CD4-positive, CD25-positive, alpha-beta regulatory T cell (primary cell): Measurements from ENCODE around the gene RHEX. TPM values are rescaled to one million over a fixed set of nuclear protein-coding genes. Genes with fewer than 3 reads are reported as not detected.

Experiments
- ATAC-seq, 2 donors: fragments of 150-1000 bp; cut with Tn5 transposase; one replicate each; pipeline ENCODE4 v1.10.0; 2021; ENCODE audit warnings: low read depth in 2 of 2, moderate number of reproducible peaks in 2 of 2, moderate library complexity in 1 of 2
- DNase-seq, 3 donors: peaks; one replicate each; pipeline versions ENCODE4 v3.0.0 to v3.0.0-alpha.2; 2012 to 2022; ENCODE audit warnings: mixed read lengths in 1 of 3
- H3K27ac ChIP-seq: one replicate; pipeline ENCODE4 v1.7.0; 2013; ENCODE audit warnings: mild to moderate bottlenecking, low read length; ENCODE audit not compliant: insufficient read depth, poor library complexity, severe bottlenecking
- H3K27me3 ChIP-seq: one replicate; pipeline ENCODE4 v1.7.0; 2013; ENCODE audit warnings: low read length; ENCODE audit not compliant: control insufficient read depth, insufficient read depth
- H3K36me3 ChIP-seq: one replicate; pipeline ENCODE4 v1.7.0; 2013; ENCODE audit warnings: mild to moderate bottlenecking, low read length, moderate library complexity; ENCODE audit not compliant: control insufficient read depth, insufficient read depth
- H3K4me1 ChIP-seq: 2 replicates; pipeline ENCODE4 v1.7.0; 2013; ENCODE audit warnings: mild to moderate bottlenecking, low read length; ENCODE audit not compliant: insufficient read depth, control insufficient read depth, poor library complexity, severe bottlenecking
- H3K4me3 ChIP-seq: one replicate; pipeline ENCODE4 v1.7.0; 2013; ENCODE audit warnings: low read depth, mild to moderate bottlenecking, low read length, moderate library complexity
- H3K9me3 ChIP-seq, 2 experiments: 1 replicate in 1 of 2; 2 replicates in 1 of 2; pipeline ENCODE4 v1.7.0; 2013; ENCODE audit warnings: low read length in 2 of 2, mild to moderate bottlenecking in 1 of 2, moderate library complexity in 1 of 2; ENCODE audit not compliant: control insufficient read depth in 2 of 2
- H3K27ac Mint-ChIP-seq, 3 donors: one replicate each; pipeline ENCODE4 v1.8.0; 2020 to 2022; ENCODE audit warnings: mild to moderate bottlenecking in 3 of 3, mixed read lengths in 3 of 3, moderate library complexity in 2 of 3
- H3K27me3 Mint-ChIP-seq: one replicate; pipeline ENCODE4 v1.8.0; 2022; ENCODE audit warnings: mild to moderate bottlenecking, mixed read lengths
- H3K36me3 Mint-ChIP-seq: one replicate; pipeline ENCODE4 v1.8.0; 2020; ENCODE audit warnings: mixed read lengths
- H3K4me1 Mint-ChIP-seq, 4 donors: one replicate each; pipeline ENCODE4 v1.8.0; 2020 to 2022; ENCODE audit warnings: mixed read lengths in 4 of 4, mild to moderate bottlenecking in 1 of 4
- H3K4me3 Mint-ChIP-seq, 4 donors: one replicate each; pipeline ENCODE4 v1.8.0; 2020 to 2022; ENCODE audit warnings: mild to moderate bottlenecking in 4 of 4, mixed read lengths in 4 of 4, moderate library complexity in 3 of 4
- H3K9me3 Mint-ChIP-seq, 7 donors: one replicate each; pipeline ENCODE4 v1.8.0; 2020 to 2022; ENCODE audit warnings: mixed read lengths in 7 of 7, mild to moderate bottlenecking in 3 of 7, moderate library complexity in 2 of 7
- polyA plus RNA-seq, 4 donors: library from polyadenylated mRNA; unstranded; fragments of 300-500 nt; fragmentation: Illumina TruSeq; gene quantifications; one replicate each; pipeline ENCODE4 v1.2.3, GENCODE V29; 2021
- total RNA-seq: library from RNA; stranded (reverse); gene quantifications from one replicate; pipeline ENCODE4 v1.2.3, GENCODE V29; 2022

Gene RHEX
- total and polyA plus RNA-seq, 5 donors from 2014 or later = not detected

- Histone ChIP-seq H3K36me3 (no peaks in the 10 kb centered on the region), H3K27ac (no peak overlapping the region), H3K9me3 (no peaks in the 10 kb centered on the region), H3K27me3 (peaks cover 17% of the 10 kb centered on the region), H3K4me1 (no peaks in the 10 kb centered on the region), H3K4me3 (no peak overlapping the region)
- Mint-ChIP-seq H3K9me3 (peaks cover 0 to 5% (median 0%) of the 10 kb centered on the region in 7 donors), H3K4me1 (no peaks in the 10 kb centered on the region), H3K36me3 (no peaks in the 10 kb centered on the region), H3K27me3 (peaks cover 44% of the 10 kb centered on the region), H3K27ac (no peak overlapping the region), H3K4me3 (no peak overlapping the region)
- DNase-seq = no peak
- no peak for ATAC-seq
Measured at GRCh38 chr1:206144605-206145004, 91.6 kb downstream of the RHEX start.

DNA sequence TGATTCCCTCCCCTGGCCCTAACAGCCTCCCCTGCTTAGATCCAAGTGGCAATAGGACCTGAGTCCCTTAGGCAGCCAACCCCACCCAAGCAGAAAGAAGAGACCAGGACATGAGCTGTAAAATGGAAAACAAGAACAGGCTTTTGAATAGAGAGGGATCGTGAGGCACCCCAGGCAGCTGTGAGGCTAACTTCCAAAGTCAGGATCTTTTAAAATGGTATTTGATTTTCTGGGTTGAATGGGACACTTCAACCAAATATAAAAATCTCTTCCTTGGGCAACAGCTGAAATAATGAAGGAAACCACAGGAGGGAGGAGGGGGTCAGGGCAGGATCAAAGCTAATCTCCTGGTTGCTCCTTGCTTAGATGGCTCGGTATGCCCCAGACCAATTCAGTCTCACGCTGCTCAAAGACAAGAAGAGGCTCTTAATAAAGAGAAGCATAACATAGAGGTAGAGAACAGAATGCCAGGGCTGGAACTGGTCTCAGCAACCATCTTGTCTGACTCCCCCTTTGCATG lies 92.9 kb downstream of the RHEX start:
- H3K36me3 ChIP-seq = no peaks in the 10 kb centered on the region
- H3K4me1 ChIP-seq = no peaks in the 10 kb centered on the region
- no peak overlapping the region for H3K4me3 Mint-ChIP-seq
- H3K4me3 ChIP-seq = no peak overlapping the region
- H3K4me1 Mint-ChIP-seq = no peaks in the 10 kb centered on the region
- H3K36me3 Mint-ChIP-seq = no peaks in the 10 kb centered on the region
- H3K9me3 ChIP-seq = no peaks in the 10 kb centered on the region
- no peak overlapping the region for H3K27ac ChIP-seq
- H3K27ac Mint-ChIP-seq = no peak overlapping the region
- ATAC-seq (no peak), DNase-seq (no peak)
- H3K27me3 ChIP-seq = peaks cover 8% of the 10 kb centered on the region
- H3K9me3 Mint-ChIP-seq = peaks cover 0 to 5% (median 0%) of the 10 kb centered on the region in 7 donors
- peaks cover 33% of the 10 kb centered on the region for H3K27me3 Mint-ChIP-seq

Other genes with a start within 250 kb of the RHEX start
- gene SLC41A1, start 240.0 kb upstream of the RHEX start, total RNA-seq = 33.2 TPM
- gene SLC41A1, start 240.0 kb upstream of the RHEX start, polyA plus RNA-seq = 10 to 100 TPM; 10.8 to 18.5 (median 13.4) TPM
- 3.8 TPM for gene PM20D1, start 203.0 kb upstream of the RHEX start, total RNA-seq
- gene PM20D1, start 203.0 kb upstream of the RHEX start, polyA plus RNA-seq = 1 to 10 TPM; 2.3 to 3.9 (median 3.6) TPM
- gene SLC26A9, start 109.7 kb upstream of the RHEX start, total RNA-seq = not detected
- gene SLC26A9, start 109.7 kb upstream of the RHEX start, polyA plus RNA-seq = not detected
- not detected for gene RAB7B, start 49.8 kb upstream of the RHEX start, total RNA-seq
- not detected for gene RAB7B, start 49.8 kb upstream of the RHEX start, polyA plus RNA-seq
- gene CTSE, start 29.3 kb upstream of the RHEX start, total RNA-seq = not detected
- not detected for gene CTSE, start 29.3 kb upstream of the RHEX start, polyA plus RNA-seq
- gene AVPR1B, start 64.2 kb downstream of the RHEX start, total RNA-seq = not detected
- gene AVPR1B, start 64.2 kb downstream of the RHEX start, polyA plus RNA-seq = not detected
- 3.6 TPM for gene FAM72A, start 149.7 kb downstream of the RHEX start, total RNA-seq
- 1 to 10 TPM in 3 of 4 donors, under 1 TPM in 1; 0.59 to 3.4 (median 1.7) TPM for gene FAM72A, start 149.7 kb downstream of the RHEX start, polyA plus RNA-seq
- 89.5 TPM for gene SRGAP2, start 150.4 kb downstream of the RHEX start, total RNA-seq
- 10 to 100 TPM in 3 of 4 donors, 1 to 10 TPM in 1; 9.2 to 17.8 (median 14.1) TPM for gene SRGAP2, start 150.4 kb downstream of the RHEX start, polyA plus RNA-seq